ENCODE results near the gene PIP4P1. TPM values are rescaled to one million over a fixed set of nuclear protein-coding genes. Genes with fewer than 3 reads are reported as not detected.

Gene PIP4P1
- total and polyA plus RNA-seq, 12 donors, result 10.6 to 60.1 (median 29.5) TPM

GRCh38 chr14:20417250-20418186 lies 43.7 kb downstream of the PIP4P1 start:
- intact Hi-C loops (cut with DNase I), result loop anchor here in 1 of 2 donors (5.0 kb wide), 2 partner anchors 35 to 50 kb away; partner anchors contain the start of genes OSGEP and PNP
- H3K4me1 ChIP-seq (replicated peaks in 1 of 2), result peaks cover 0 to 8% of the 10 kb centered on the region in 2 donors
- 61 to 83% (median 69%) methylated on average over 7 of the region's 7 CpGs for WGBS, 4 donors

GRCh38 chr14:20416223-20416622 lies 45.0 kb downstream of the PIP4P1 start:
- 88 to 92% (median 91%) methylated on average over 2 of the region's 2 CpGs for WGBS, 4 donors
- Histone ChIP-seq H3K27ac (no peak overlapping the region), H3K27me3 (no peaks in the 10 kb centered on the region), H3K4me3 (no peak overlapping the region), H3K9me3 (replicated peaks in 1 of 3) (no peaks in the 10 kb centered on the region), H3K36me3 (replicated peaks in 1 of 2) (no peaks in the 10 kb centered on the region), H3K4me1 (replicated peaks in 1 of 2) (peaks cover 6 to 20% of the 10 kb centered on the region in 2 donors)
- TF ChIP-seq POLR2A (IDR thresholded peaks at IDR 0.05) (no peak), CTCF (IDR thresholded peaks at IDR 0.05) (no peak)
- intact Hi-C loops (cut with DNase I), result loop anchor here in 1 of 2 donors (5.0 kb wide), 2 partner anchors 36 to 51 kb away; partner anchors contain the start of genes OSGEP and PNP
- DNase-seq, result peak in 1 of 7 donors; percentile 5

More at GRCh38 chr14:20417250-20418186, 43.7 kb downstream of the PIP4P1 start:
- H3K27ac ChIP-seq, result no peak overlapping the region
- DNase-seq, result peak in 1 of 7 donors; percentile 17
- H3K27me3 ChIP-seq, result no peaks in the 10 kb centered on the region
- H3K36me3 ChIP-seq (replicated peaks in 1 of 2), result no peaks in the 10 kb centered on the region
- no peaks in the 10 kb centered on the region for H3K9me3 ChIP-seq (replicated peaks in 1 of 3)
- no peak for TF ChIP-seq CTCF (IDR thresholded peaks at IDR 0.05)
- TF ChIP-seq POLR2A (IDR thresholded peaks at IDR 0.05), result no peak
- H3K4me3 ChIP-seq, result no peak overlapping the region

- peak in 3 of 7 donors; percentile 38 to 56 (median 42) for DNase-seq
- WGBS, 4 donors, result 36 to 48% (median 43%) methylated on average over 3 of the region's 3 CpGs
- H3K27ac ChIP-seq, result no peak overlapping the region
These were observed 45.4 kb downstream of the PIP4P1 start for GRCh38 chr14:20415782-20416206.

More at GRCh38 chr14:20415782-20416206, 45.4 kb downstream of the PIP4P1 start:
- no peaks in the 10 kb centered on the region for H3K36me3 ChIP-seq (replicated peaks in 1 of 2)
- peaks cover 6 to 24% of the 10 kb centered on the region in 2 donors for H3K4me1 ChIP-seq (replicated peaks in 1 of 2)
- no peaks in the 10 kb centered on the region for H3K9me3 ChIP-seq (replicated peaks in 1 of 3)
- H3K27me3 ChIP-seq, result no peaks in the 10 kb centered on the region
- TF ChIP-seq POLR2A (IDR thresholded peaks at IDR 0.05), result no peak
- peak; percentile 41 to 63 (median 54) for TF ChIP-seq CTCF (IDR thresholded peaks at IDR 0.05)
- no peak overlapping the region for H3K4me3 ChIP-seq
- intact Hi-C loops (cut with DNase I), result loop anchor here in 1 of 2 donors (5.0 kb wide), 2 partner anchors 37 to 52 kb away; partner anchors contain the start of genes OSGEP and PNP
